ENCODE measurements around the gene PDCD5.

- no peak for TF ChIP-seq CTCF (IDR thresholded peaks at IDR 0.05)
- no peak for TF ChIP-seq POLR2A (IDR thresholded peaks at IDR 0.05)
These were observed 48.8 kb upstream of the PDCD5 start for GRCh38 chr19:32532233-32532632.

Measured in heart left ventricle (tissue), 13 donors.